ENCODE data around the gene FEM1C.

The FEM1C gene

GRCh38 chr5:115556276-115556675, 11.7 kb upstream of the FEM1C start:
- Histone ChIP-seq H3K36me3 (ENCODE audit: control insufficient read depth in 2 of 2, insufficient read depth in 1 of 2, low read length in 2 of 2) (no peaks in the 10 kb centered on the region), H3K4me1 (ENCODE audit: control insufficient read depth, insufficient read depth, low read length) (no peaks in the 10 kb centered on the region), H3K9me3 (ENCODE audit: control insufficient read depth, insufficient read depth, low read depth, low read length) (no peaks in the 10 kb centered on the region), H3K27ac (ENCODE audit: extremely low read depth, low read depth, low read length) (no peak overlapping the region), H3K4me3 (ENCODE audit: low read depth, low read length) (no peak overlapping the region)
- ChIA-PET CTCF (interaction anchor here (1.6 kb wide), 1 partner anchor 18 kb away, joined by 9 read pairs; no protein-coding TSS in a partner anchor), POLR2A (no interaction called here)
- no peak for TF ChIP-seq KLF16 (tag by site-specific recombination; IDR thresholded peaks at IDR 0.05)
- TF ChIP-seq CTCF (tag by site-specific recombination; IDR thresholded peaks at IDR 0.05) = no peak
- TF ChIP-seq ZNF354C (tag by site-specific recombination; IDR thresholded peaks at IDR 0.05; ENCODE audit: borderline replicate concordance, low read depth) = no peak
- no peak for TF ChIP-seq KLF7 (tag by site-specific recombination; IDR thresholded peaks at IDR 0.05; ENCODE audit: borderline replicate concordance)
- TF ChIP-seq BCL11A (tag by site-specific recombination; IDR thresholded peaks at IDR 0.05; ENCODE audit: low read depth) = no peak
- TF ChIP-seq ZSCAN16 (tag by site-specific recombination; IDR thresholded peaks at IDR 0.05) = no peak
- TF ChIP-seq PRDM6 (tag by site-specific recombination; IDR thresholded peaks at IDR 0.05) = no peak
- TF ChIP-seq KLF10 (tag by site-specific recombination; IDR thresholded peaks at IDR 0.05) = no peak
- TF ChIP-seq GLIS1 (tag by site-specific recombination; IDR thresholded peaks at IDR 0.05) = no peak
- no peak for TF ChIP-seq ZNF366 (tag by site-specific recombination; conservative IDR thresholded peaks at IDR 0.05)
- no peak for TF ChIP-seq ZNF571 (tag by site-specific recombination; IDR thresholded peaks at IDR 0.05)
- TF ChIP-seq AEBP2 (tag by site-specific recombination; IDR thresholded peaks at IDR 0.05; ENCODE audit: borderline replicate concordance) = no peak
- TF ChIP-seq MYNN (tag by site-specific recombination; IDR thresholded peaks at IDR 0.05; ENCODE audit: borderline replicate concordance) = no peak
- TF ChIP-seq SCRT1 (tag by site-specific recombination; IDR thresholded peaks at IDR 0.05; ENCODE audit: borderline replicate concordance) = no peak
- TF ChIP-seq ZNF558 (tag by site-specific recombination; IDR thresholded peaks at IDR 0.05) = no peak

- TF ChIP-seq ZNF10 (tag by site-specific recombination; IDR thresholded peaks at IDR 0.05) (no peak), SP7 (tag by site-specific recombination; IDR thresholded peaks at IDR 0.05) (no peak), ZNF596 (tag by site-specific recombination; IDR thresholded peaks at IDR 0.05) (no peak), ZNF433 (tag by site-specific recombination; IDR thresholded peaks at IDR 0.05; ENCODE audit: low read depth) (no peak), KLF17 (tag by site-specific recombination; IDR thresholded peaks at IDR 0.05) (no peak), TRIM28 (IDR thresholded peaks at IDR 0.05; ENCODE audit: borderline replicate concordance, low read length) (no peak), ZNF623 (tag by site-specific recombination; IDR thresholded peaks at IDR 0.05) (no peak), ZNF610 (tag by site-specific recombination; IDR thresholded peaks at IDR 0.05; ENCODE audit: borderline replicate concordance) (no peak), ZNF184 (tag by site-specific recombination; IDR thresholded peaks at IDR 0.05) (no peak)
- no peaks in the 10 kb centered on the region for H3K9me3 ChIP-seq (ENCODE audit: control insufficient read depth, insufficient read depth, low read depth, low read length)
- H3K27ac ChIP-seq (ENCODE audit: extremely low read depth, low read depth, low read length) = no peak overlapping the region
- no peak overlapping the region for H3K4me3 ChIP-seq (ENCODE audit: low read depth, low read length)
- no peaks in the 10 kb centered on the region for H3K4me1 ChIP-seq (ENCODE audit: control insufficient read depth, insufficient read depth, low read length)
- no peaks in the 10 kb centered on the region for H3K36me3 ChIP-seq (ENCODE audit: control insufficient read depth in 2 of 2, insufficient read depth in 1 of 2, low read length in 2 of 2)
- POLR2A ChIA-PET = interaction anchor here (0.8 kb wide), 1 partner anchor 11 kb away, joined by 3 read pairs; the partner anchor contains the start of gene FEM1C
- CTCF ChIA-PET = interaction anchor here (0.8 to 1.6 kb wide), 4 partner anchors 9 to 33 kb away, joined by 3 to 9 read pairs (median 3); partner anchors contain the start of gene FEM1C
Measured at GRCh38 chr5:115555084-115555633, 10.6 kb upstream of the FEM1C start.
